OCI-LY7 (cell line): ENCODE data around the gene RUFY2.

ENCODE experiments used
- EZH2phosphoT487 ChIP-seq: fragments of 200-600 bp; sonication (generic); IDR thresholded peaks from 2 replicates; pipeline ENCODE4 v1.6.1; 2018; ENCODE audit warnings: low read depth, borderline replicate concordance, mild to moderate bottlenecking, mixed run types, antibody characterized with exemption, low read length, moderate library complexity, mixed read lengths
- TF ChIP-seq, protein P1 (sequence below): fragments of 200-600 bp; sonication (generic); conservative IDR thresholded peaks from 2 replicates; pipeline ENCODE4 v1.5.1; 2014; ENCODE audit warnings: mild to moderate bottlenecking, antibody characterized with exemption, low read length, moderate library complexity, mixed read lengths

DNA sequence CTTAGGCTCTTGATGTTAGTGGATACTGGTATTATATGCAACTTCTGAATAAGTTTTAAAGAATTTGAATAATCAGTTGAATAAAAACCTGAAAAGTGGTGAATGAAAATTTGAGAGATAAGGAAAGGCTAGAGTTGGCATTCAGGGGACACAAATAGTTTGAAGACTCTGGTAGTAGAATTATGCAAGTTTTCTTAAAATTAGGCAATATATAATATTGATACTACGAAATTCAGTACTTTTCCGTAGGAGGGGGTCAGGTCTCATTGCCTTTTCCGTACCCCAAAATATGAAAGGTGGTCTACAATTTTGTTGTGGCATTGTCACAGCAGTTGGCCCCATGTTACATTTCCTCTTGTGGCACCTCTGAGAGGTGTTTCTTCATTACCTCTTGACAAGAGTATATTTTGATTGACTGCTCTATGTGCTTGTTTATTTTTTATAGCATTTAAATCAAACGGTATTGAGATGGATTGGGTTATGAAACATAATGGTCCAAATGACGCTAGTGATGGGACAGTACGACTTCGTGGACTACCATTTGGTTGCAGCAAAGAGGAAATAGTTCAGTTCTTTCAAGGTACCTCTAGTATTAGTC is 70.2 kb downstream of the RUFY2 start:
- TF ChIP-seq, protein P1, sequence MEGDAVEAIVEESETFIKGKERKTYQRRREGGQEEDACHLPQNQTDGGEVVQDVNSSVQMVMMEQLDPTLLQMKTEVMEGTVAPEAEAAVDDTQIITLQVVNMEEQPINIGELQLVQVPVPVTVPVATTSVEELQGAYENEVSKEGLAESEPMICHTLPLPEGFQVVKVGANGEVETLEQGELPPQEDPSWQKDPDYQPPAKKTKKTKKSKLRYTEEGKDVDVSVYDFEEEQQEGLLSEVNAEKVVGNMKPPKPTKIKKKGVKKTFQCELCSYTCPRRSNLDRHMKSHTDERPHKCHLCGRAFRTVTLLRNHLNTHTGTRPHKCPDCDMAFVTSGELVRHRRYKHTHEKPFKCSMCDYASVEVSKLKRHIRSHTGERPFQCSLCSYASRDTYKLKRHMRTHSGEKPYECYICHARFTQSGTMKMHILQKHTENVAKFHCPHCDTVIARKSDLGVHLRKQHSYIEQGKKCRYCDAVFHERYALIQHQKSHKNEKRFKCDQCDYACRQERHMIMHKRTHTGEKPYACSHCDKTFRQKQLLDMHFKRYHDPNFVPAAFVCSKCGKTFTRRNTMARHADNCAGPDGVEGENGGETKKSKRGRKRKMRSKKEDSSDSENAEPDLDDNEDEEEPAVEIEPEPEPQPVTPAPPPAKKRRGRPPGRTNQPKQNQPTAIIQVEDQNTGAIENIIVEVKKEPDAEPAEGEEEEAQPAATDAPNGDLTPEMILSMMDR: no peak
- no peak for TF ChIP-seq EZH2phosphoT487
